Measurements from ENCODE around the gene RRP8.

DNA sequence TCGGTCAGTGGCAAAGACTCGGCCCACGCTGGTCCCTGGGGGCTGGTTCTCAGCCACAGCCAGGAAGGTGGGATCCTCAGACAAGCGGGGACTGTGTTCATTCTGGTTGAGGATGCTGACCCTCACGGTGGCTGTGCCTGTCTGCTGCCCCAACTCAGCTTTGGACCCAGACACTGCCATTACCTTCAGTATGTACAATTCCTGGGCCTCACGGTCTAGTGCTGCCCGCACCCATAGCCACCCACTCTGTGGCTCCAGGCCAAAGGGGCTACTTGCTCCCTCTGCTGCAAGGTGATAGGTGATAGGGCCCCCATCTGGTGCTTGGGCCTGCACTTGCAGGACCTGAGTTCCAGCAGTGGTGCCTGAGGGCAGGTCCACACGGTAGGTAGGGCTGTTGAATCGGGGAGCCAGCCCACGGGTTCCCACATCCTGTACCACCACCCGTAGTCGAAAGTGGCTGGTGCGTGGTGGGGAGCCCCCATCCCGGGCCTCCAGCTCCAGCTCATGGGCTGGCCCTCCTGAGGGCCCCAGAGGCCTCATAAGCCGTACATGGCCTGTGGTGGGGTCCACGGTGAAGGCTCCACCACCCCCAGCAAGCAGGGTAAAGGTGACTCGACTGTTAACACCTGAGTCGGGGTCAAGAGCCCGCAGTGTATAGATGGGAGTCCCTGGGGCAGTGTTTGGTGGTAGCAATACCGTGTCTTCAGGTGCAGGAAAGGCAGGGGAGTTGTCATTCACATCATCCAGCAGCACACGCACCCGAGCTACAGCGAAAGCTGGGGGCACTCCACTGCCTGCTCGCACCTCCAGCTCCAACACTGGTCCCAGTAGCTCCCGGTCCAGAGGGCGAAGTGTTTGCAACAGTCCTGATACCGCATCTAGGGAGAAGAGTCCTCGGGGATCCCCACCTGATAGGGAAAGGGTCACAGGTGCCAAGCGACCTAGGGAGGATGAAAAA, 29.0 kb upstream of the RRP8 start:
- TF ChIP-seq, protein P1, sequence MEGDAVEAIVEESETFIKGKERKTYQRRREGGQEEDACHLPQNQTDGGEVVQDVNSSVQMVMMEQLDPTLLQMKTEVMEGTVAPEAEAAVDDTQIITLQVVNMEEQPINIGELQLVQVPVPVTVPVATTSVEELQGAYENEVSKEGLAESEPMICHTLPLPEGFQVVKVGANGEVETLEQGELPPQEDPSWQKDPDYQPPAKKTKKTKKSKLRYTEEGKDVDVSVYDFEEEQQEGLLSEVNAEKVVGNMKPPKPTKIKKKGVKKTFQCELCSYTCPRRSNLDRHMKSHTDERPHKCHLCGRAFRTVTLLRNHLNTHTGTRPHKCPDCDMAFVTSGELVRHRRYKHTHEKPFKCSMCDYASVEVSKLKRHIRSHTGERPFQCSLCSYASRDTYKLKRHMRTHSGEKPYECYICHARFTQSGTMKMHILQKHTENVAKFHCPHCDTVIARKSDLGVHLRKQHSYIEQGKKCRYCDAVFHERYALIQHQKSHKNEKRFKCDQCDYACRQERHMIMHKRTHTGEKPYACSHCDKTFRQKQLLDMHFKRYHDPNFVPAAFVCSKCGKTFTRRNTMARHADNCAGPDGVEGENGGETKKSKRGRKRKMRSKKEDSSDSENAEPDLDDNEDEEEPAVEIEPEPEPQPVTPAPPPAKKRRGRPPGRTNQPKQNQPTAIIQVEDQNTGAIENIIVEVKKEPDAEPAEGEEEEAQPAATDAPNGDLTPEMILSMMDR (conservative IDR thresholded peaks at IDR 0.05; ENCODE audit: low read length): no peak
- no peak for TF ChIP-seq EZH2phosphoT487 (IDR thresholded peaks at IDR 0.05; ENCODE audit: borderline replicate concordance, low read depth, low read length)
